CD14-positive monocyte (primary cell): Measurements from ENCODE around the gene FAM53B. TPM values are rescaled to one million over a fixed set of nuclear protein-coding genes. Genes with fewer than 3 reads are reported as not detected.

ENCODE experiments used
- DNase-seq, 3 donors: peaks; one replicate each; pipeline ENCODE4 v3.0.0-alpha.2; 2011 to 2022
- H2AFZ ChIP-seq: 2 replicates; pipeline ENCODE4 v1.6.0; 2012; ENCODE audit warnings: mild to moderate bottlenecking, low read depth, low read length, inconsistent platforms; ENCODE audit not compliant: insufficient read depth, poor library complexity, severe bottlenecking
- H3K27ac ChIP-seq, 2 donors: 1 replicate in 1 of 2; 2 replicates in 1 of 2; pipeline ENCODE4 v1.5.1; 2012 to 2013; ENCODE audit warnings: low read length in 2 of 2, control low read depth in 1 of 2, inconsistent platforms in 1 of 2, low read depth in 1 of 2, mild to moderate bottlenecking in 1 of 2
- H3K27me3 ChIP-seq, 2 donors: one replicate each; pipeline versions ENCODE4 v1.6.0 to v1.6.1; 2011 to 2013; ENCODE audit warnings: low read length in 2 of 2; ENCODE audit not compliant: control insufficient read depth in 2 of 2, insufficient read depth in 2 of 2
- H3K36me3 ChIP-seq, 2 donors: replicated peaks in 1 of 2; 1 replicate in 1 of 2; 2 replicates in 1 of 2; pipeline versions ENCODE4 v1.5.1 to v1.6.1; 2012 to 2013; ENCODE audit warnings: low read length in 2 of 2, control low read depth in 1 of 2, inconsistent platforms in 1 of 2, mild to moderate bottlenecking in 1 of 2; ENCODE audit not compliant: insufficient read depth in 2 of 2, control insufficient read depth in 1 of 2
- H3K4me1 ChIP-seq, 2 donors: 1 replicate in 1 of 2; 2 replicates in 1 of 2; pipeline versions ENCODE4 v1.5.1 to v1.6.1; 2012 to 2013; ENCODE audit warnings: low read length in 2 of 2, control low read depth in 1 of 2, inconsistent platforms in 1 of 2, mild to moderate bottlenecking in 1 of 2, moderate library complexity in 1 of 2; ENCODE audit not compliant: insufficient read depth in 2 of 2, control insufficient read depth in 1 of 2
- H3K4me2 ChIP-seq: replicated peaks from 2 replicates; pipeline ENCODE3; 2012; ENCODE audit warnings: low read length, moderate library complexity, mild to moderate bottlenecking; ENCODE audit not compliant: poor library complexity, severe bottlenecking; ENCODE audit errors: extremely low read depth
- H3K4me3 ChIP-seq, 3 experiments: fragments of 200-600 bp in 1 of 3; sonication (generic) in 1 of 3; replicated peaks in 1 of 3; 1 replicate in 2 of 3; 2 replicates in 1 of 3; pipeline ENCODE4 v1.5.1; 2011 to 2013; ENCODE audit warnings: low read length in 3 of 3, mild to moderate bottlenecking in 3 of 3, control low read depth in 2 of 3, low read depth in 2 of 3, inconsistent platforms in 1 of 3, moderate library complexity in 1 of 3
- H3K79me2 ChIP-seq: 2 replicates; pipeline ENCODE4 v1.6.0; 2012; ENCODE audit warnings: mild to moderate bottlenecking, control low read depth, inconsistent platforms, low read length, moderate library complexity; ENCODE audit not compliant: insufficient read depth
- H3K9ac ChIP-seq: 2 replicates; pipeline ENCODE4 v1.6.0; 2017; ENCODE audit warnings: low read length, mild to moderate bottlenecking; ENCODE audit not compliant: insufficient read depth, poor library complexity, severe bottlenecking
- H3K9me3 ChIP-seq, 2 donors: replicated peaks in 1 of 2; 1 replicate in 1 of 2; 2 replicates in 1 of 2; pipeline versions ENCODE4 v1.5.1 to v1.6.1; 2012 to 2013; ENCODE audit warnings: low read length in 2 of 2, control low read depth in 1 of 2; ENCODE audit not compliant: control insufficient read depth in 1 of 2, insufficient read depth in 1 of 2
- H4K20me1 ChIP-seq: 2 replicates; pipeline ENCODE4 v1.6.0; 2012; ENCODE audit warnings: mild to moderate bottlenecking, low read length, control low read depth, moderate library complexity; ENCODE audit not compliant: insufficient read depth
- H3K27ac Mint-ChIP-seq, 7 donors: one replicate each; pipeline ENCODE4 v1.8.0; 2020; ENCODE audit warnings: mild to moderate bottlenecking in 7 of 7, mixed read lengths in 7 of 7, moderate library complexity in 6 of 7, inconsistent platforms in 2 of 7
- H3K27me3 Mint-ChIP-seq, 3 donors: one replicate each; pipeline ENCODE4 v1.8.0; 2021 to 2022; ENCODE audit warnings: low read depth in 3 of 3, mild to moderate bottlenecking in 3 of 3, mixed read lengths in 3 of 3, moderate library complexity in 3 of 3, inconsistent platforms in 1 of 3
- H3K36me3 Mint-ChIP-seq, 2 donors: one replicate each; pipeline ENCODE4 v1.8.0; 2020; ENCODE audit warnings: mixed read lengths in 2 of 2, inconsistent platforms in 1 of 2, mild to moderate bottlenecking in 1 of 2
- H3K4me1 Mint-ChIP-seq: one replicate; pipeline ENCODE4 v1.8.0; 2020; ENCODE audit warnings: mild to moderate bottlenecking, mixed read lengths
- H3K4me3 Mint-ChIP-seq, 2 donors: one replicate each; pipeline ENCODE4 v1.8.0; 2020; ENCODE audit warnings: mild to moderate bottlenecking in 2 of 2, mixed read lengths in 2 of 2, moderate library complexity in 1 of 2
- H3K9me3 Mint-ChIP-seq, 7 donors: one replicate each; pipeline ENCODE4 v1.8.0; 2020 to 2022; ENCODE audit warnings: mixed read lengths in 7 of 7, mild to moderate bottlenecking in 6 of 7, moderate library complexity in 6 of 7, inconsistent platforms in 2 of 7
- CTCF ChIP-seq: fragments of 200-600 bp; IDR thresholded peaks from one replicate; pipeline ENCODE4 v1.8.0; 2022; ENCODE audit warnings: antibody characterized with exemption, mild to moderate bottlenecking
- WGBS: methylation state at CpG from one replicate; pipeline ENCODE4 v1.1.5; 2013; ENCODE audit warnings: missing lambda C conversion rate; ENCODE audit not compliant: insufficient coverage; 5-methylcytosine and 5-hydroxymethylcytosine counted together
- intact Hi-C, 2 donors: fragments of 100-400 bp; cut with micrococcal nuclease; formaldehyde crosslinking; loops; one replicate each; pipeline versions ENCODE4 v1.15.0 to v1.15.1; 2023
- polyA plus RNA-seq, 3 donors: library from polyadenylated mRNA; depleted of rRNA in 1 of 3; unstranded in 2 of 3; stranded (reverse) in 1 of 3; fragments of 300-500 nt in 2 of 3; fragments of >200 nt in 1 of 3; fragmentation: Illumina TruSeq in 2 of 3; gene quantifications; 1 replicate in 2 of 3; 2 replicates in 1 of 3; pipeline ENCODE4 v1.2.3, GENCODE V29; 2012 to 2021

The FAM53B gene
- polyA plus RNA-seq, 3 donors: 5.8 to 23.3 (median 12.6) TPM

GRCh38 chr10:124655191-124656112, 88.7 kb downstream of the FAM53B start:
- Histone ChIP-seq H3K27ac (peak overlapping the region in 1 of 2 donors; percentile 45), H2AFZ (no peak overlapping the region), H4K20me1 (peaks cover 63% of the 10 kb centered on the region), H3K9me3 (no peaks in the 10 kb centered on the region), H3K4me2 (no peak overlapping the region), H3K4me1 (peaks cover 40 to 57% of the 10 kb centered on the region in 2 donors), H3K36me3 (peaks cover 7 to 49% of the 10 kb centered on the region in 2 donors), H3K79me2 (peaks cover 89% of the 10 kb centered on the region), H3K4me3 (no peak overlapping the region), H3K9ac (no peak overlapping the region), H3K27me3 (no peaks in the 10 kb centered on the region)
- no peak overlapping the region for H3K4me3 Mint-ChIP-seq
- H3K9me3 Mint-ChIP-seq: no peaks in the 10 kb centered on the region
- H3K4me1 Mint-ChIP-seq: peaks cover 77% of the 10 kb centered on the region
- DNase-seq: no peak
- H3K27me3 Mint-ChIP-seq: peaks cover 0 to 1% (median 0%) of the 10 kb centered on the region in 3 donors
- 70% methylated on average over 10 of the region's 13 CpGs for WGBS
- intact Hi-C loops: no loop called here
- no peak for TF ChIP-seq CTCF
- peak overlapping the region in 5 of 7 donors; percentile 40 to 77 (median 71) for H3K27ac Mint-ChIP-seq
- H3K36me3 Mint-ChIP-seq: peaks cover 37 to 59% of the 10 kb centered on the region in 2 donors

GRCh38 chr10:124654686-124655085, 89.5 kb downstream of the FAM53B start:
- Histone ChIP-seq H3K27me3 (no peaks in the 10 kb centered on the region), H3K4me1 (peaks cover 48 to 64% of the 10 kb centered on the region in 2 donors), H3K9me3 (no peaks in the 10 kb centered on the region), H3K9ac (no peak overlapping the region), H3K4me2 (no peak overlapping the region), H3K36me3 (peaks cover 7 to 44% of the 10 kb centered on the region in 2 donors), H3K27ac (peak overlapping the region in 1 of 2 donors; percentile 45), H4K20me1 (peaks cover 57% of the 10 kb centered on the region), H3K79me2 (peaks cover 89% of the 10 kb centered on the region), H3K4me3 (no peak overlapping the region), H2AFZ (no peak overlapping the region)
- no peak overlapping the region for H3K4me3 Mint-ChIP-seq
- DNase-seq: no peak
- no peaks in the 10 kb centered on the region for H3K27me3 Mint-ChIP-seq
- peaks cover 81% of the 10 kb centered on the region for H3K4me1 Mint-ChIP-seq
- no peak for TF ChIP-seq CTCF
- H3K9me3 Mint-ChIP-seq: no peaks in the 10 kb centered on the region
- intact Hi-C loops: no loop called here
- 41% methylated on average over 5 of the region's 7 CpGs for whole genome bisulfite sequencing
- peak overlapping the region in 5 of 7 donors; percentile 36 to 78 (median 71) for H3K27ac Mint-ChIP-seq
- H3K36me3 Mint-ChIP-seq: peaks cover 34 to 56% of the 10 kb centered on the region in 2 donors
